Right forelimb (tissue), 1 donor: ENCODE data around the gene MTF1.

ENCODE experiments used
- DNase-seq: peaks from one replicate; pipeline ENCODE4 v3.0.0-alpha.2; 2018

The MTF1 gene

GRCh38 chr1:37866491-37866890 lies 7.1 kb upstream of the MTF1 start:
- no peak for DNase-seq

DNA sequence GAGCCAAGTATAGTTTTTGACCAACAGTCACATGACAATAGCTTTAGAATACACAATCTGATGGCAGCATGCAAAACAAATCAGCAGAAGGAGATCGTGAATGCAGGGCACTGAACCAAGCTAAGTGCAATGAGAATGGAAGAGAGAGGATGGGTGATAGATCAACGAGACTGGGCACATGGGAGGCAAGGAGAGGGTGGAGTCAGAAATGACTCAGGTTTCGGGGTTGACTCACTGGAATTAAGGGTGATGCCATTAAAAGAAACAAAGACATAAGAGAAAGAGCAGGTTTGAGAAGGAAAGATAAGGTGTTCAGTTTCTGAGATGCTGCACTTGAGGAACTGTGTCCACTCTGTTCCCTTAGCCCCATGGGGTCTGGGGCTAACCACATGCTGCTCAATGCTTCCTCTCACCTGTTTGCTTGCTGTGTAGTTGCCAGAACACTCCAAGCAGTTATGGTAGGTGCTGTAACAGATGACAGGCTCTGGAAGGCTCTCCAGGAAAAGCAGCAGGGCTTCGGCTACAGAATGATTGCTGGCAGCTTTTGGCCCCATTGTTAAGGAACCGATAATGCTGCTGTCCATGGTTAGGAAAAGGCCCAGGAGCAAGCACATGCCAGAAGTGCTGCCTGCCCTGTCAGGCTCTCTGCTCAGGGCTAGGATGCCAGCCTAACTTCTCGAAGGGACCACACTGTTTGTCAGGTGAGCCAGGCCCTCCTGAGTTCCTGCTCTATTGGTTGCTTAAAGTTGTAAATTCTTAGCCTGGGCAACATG lies 6.1 kb upstream of the MTF1 start:
- DNase-seq, result no peak

GRCh38 chr1:37862330-37862729 lies 2.9 kb upstream of the MTF1 start:
- no peak for DNase-seq

DNA sequence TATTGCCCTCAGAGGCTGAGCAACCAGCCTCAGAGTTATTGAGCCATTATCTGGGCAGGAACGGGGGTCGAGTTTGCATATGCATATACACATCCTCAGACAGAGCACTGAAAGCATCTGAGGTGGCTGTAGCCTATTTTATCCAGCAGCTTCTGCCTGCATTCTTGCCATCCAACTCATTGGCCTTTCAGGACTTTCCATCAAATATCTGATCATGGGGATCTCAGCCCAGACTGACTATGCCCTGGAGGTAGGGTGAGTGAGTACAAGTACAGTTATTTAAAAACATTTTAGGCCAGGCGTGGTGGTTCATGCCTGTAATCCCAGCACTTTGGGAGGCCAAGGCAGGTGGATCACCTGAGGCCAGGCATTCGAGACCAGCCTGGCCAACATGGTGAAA lies 1.8 kb upstream of the MTF1 start:
- DNase-seq, result no peak

GRCh38 chr1:37860346-37860666 lies 914 bp upstream of the MTF1 start:
- DNase-seq, result no peak

DNA sequence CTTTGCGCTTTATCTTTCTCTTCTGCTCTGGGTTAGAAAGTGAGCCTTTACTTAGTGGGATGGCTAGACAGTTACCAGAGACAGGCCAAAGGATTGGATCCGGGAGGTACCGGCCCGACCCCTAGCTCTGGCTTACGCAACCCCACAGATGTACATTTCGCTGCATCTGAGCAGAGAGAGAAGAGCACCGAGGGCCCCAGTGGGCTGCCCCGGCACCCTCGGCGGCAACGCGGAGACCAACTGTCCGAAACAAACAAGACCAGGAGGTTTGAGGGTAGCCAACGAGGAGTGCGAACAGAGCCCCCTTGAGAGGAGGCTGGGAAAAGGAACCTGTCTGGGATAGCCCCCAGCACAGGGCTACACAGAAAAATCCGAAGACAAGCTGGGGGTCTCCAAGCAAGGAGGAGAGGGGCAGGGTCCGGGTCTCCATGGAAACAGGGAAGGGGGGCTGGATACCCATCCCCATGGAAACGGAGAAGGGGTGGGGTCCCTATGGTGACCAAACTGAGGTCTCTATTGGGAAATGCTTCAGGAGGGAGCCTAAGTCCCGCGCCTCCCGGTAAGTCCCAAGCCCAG lies 373 bp downstream of the MTF1 start:
- DNase-seq, result no peak

DNA sequence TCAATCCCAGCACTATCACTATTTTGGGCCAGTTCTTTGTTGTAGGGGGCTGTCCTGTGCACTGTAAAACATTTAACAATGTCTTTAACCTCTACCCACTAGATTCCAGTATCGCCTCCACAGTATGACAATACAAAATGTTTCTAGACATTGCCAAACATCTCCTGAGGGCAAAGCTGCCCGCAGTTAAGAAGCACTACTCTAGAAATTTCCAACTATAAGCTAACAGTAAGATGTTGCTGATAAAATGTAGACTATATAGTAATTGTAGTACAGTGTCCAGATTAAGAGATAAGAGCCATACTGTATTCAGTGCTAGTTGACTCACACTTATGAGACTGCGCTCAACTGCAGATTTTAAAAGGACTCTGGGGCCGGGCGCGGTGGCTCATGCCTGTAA lies 5.0 kb downstream of the MTF1 start:
- no peak for DNase-seq

DNA sequence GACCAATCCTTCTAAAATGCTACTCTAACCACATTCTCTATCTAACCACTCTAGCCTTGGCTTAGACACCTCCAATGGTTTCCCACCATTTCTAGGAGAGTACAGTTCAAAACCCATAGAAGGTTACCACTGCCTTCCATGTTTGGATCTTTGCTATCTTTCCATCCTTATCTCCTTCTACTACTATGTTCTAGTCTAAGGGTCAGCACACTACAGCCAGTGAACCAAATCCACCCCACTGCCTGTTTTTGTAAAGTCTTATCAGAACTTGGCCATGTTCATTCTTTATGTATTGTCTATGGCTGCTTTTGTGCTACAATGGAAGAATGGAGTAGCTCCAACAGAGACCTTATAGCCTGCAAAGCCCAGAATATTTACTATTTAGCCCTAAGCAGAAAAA lies 6.2 kb downstream of the MTF1 start:
- no peak for DNase-seq

DNA sequence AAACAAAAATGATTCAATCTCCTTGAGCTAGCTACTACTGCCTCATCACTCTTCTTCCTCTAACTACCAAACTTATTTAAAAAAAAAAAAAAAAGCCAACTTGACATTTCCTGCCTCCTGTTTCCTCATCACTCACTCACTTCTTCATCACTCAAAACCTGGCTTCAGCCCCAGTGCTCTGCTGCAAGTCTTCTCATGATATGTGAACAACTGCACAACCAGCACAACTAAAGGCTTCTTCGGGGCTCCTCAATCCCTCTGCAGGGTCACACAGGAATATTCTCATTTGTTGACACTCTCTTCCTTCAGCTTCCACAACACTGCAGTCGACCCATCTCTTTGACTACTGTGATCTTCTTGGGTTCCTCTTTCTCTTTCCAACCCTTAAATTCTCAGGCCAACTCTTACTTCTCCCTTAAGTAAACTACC lies 7.6 kb downstream of the MTF1 start:
- DNase-seq, result no peak

DNA sequence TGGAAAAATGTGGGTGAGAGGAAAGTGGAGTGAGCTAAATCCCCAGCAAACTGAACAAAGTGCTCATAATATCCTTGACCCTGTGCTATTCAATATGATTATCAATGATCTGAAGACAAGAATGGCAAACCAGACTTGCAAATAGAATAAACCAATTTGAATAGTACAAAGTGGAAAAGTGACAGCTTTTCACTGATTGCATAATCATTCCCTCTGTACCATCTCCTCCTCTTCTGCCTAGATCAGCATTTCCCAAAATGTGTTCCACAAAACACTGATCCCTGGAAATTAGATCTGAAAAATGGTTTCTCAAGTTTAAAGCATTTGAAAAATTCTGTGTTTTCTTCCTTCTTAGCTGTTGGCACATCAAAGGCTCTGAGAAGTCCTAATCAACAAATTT lies 8.1 kb downstream of the MTF1 start:
- DNase-seq, result no peak

- no peak for DNase-seq
These were observed 8.9 kb downstream of the MTF1 start for GRCh38 chr1:37850352-37850955.

DNA sequence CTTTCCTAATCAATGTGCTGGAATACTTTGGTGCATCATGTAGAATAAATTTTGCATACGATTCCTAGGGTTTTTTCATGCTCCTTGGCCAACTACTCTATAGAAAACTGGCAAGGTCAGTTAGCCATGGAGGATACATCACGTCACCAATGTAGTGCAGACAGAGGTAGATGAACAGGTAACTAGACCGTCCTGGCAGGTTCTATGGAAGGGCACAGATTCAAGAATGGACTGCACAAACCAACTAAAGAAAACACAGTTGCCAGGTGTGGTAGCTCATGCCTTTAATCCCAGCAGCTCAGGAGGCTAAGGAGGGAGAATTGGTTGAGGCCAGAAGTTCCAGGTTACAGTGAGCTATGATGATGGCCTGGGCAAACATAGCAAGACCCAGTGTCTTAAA lies 9.9 kb downstream of the MTF1 start:
- no peak for DNase-seq

- no peak for DNase-seq
These were observed 12.6 kb downstream of the MTF1 start for GRCh38 chr1:37846647-37847339.

GRCh38 chr1:37845786-37846185 lies 13.6 kb downstream of the MTF1 start:
- no peak for DNase-seq

DNA sequence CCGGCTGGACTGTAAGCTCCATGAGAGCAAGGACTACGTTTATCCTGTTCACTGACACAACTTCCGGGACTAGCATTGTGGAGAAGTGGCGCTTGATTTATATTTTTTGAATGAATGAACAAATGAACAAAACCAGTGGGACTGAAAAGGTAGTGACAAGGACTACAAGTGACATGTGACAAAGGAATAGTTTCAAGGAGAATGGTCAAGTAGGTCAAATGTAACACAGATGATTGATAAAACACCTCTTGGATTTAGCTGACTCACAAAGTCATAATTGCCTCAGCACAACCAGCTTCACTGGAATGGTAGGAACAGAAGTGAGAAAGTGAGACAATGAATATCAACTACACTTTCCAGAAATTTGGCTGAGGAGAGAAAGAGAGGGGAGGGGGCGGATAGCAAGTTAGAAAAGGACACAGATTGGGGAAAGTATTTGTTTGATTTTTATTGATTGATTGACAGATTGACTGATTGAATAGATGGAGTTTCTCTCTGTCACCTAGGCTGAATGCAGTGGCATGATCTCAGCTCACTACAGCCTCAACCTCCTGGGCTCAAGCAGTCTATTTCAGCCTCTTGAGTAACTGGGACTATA lies 14.2 kb downstream of the MTF1 start:
- no peak for DNase-seq

- no peak for DNase-seq
These were observed 14.9 kb downstream of the MTF1 start for GRCh38 chr1:37844536-37844935.

DNA sequence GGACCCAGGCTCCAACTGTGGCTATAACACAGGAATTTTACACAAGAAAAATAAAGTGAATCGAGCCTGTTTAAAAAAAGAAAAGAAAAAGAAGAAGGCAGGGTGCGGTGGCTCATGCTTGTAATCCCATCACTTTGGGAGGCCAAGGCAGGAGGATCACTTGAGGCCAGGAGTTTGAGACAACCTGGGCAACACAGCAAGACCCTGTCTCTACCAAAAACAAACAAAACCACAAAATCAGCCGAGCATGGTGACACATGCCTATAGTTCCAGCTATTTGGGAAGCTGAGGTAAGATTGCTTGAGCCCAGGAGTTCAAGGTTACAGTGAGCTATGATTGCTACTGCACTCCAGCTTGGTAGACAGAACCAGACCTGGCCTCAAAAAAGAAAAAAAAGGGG lies 17.7 kb downstream of the MTF1 start:
- DNase-seq, result no peak

DNA sequence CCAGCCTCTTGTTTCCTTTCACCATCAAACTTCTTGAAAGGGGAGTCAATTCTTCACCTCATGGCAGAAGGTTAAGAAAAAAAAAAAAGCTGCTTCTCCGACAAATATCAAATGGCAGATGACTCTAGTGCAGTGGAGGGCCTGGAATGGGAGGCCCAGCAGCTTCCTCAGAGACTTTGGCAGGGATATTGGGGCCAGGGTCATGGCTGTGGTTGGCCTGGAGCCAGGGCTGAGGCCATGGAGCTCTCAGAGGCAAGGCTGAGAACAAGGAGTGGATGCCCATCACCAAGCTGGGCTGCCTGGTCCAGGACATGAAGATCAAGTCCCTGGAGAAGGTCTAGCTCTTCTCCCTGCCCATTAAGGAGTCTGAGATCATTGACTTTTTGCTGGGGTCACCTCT lies 18.7 kb downstream of the MTF1 start:
- no peak for DNase-seq

- no peak for DNase-seq
These were observed 19.7 kb downstream of the MTF1 start for GRCh38 chr1:37839676-37840075.

- DNase-seq, result no peak
These were observed 22.6 kb downstream of the MTF1 start for GRCh38 chr1:37836788-37837187.

DNA sequence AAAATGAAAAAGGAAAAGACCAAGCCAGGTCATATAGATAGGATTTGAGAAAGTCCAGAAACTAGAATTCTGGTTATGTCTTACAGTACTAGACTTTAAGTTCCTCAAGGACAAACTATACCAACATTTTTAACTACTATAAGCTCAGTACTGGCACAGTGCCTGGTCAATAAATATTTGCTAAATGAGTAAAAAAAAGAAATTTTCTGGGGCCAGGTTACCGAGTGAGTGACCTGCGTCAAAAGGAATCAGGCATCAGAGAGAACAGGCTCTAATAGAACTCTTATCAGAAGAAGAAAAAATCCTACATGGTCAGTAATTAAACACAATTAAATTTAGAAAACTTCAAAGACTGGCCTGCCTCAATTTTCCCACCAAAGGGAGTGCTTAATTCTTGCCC lies 27.6 kb downstream of the MTF1 start:
- no peak for DNase-seq

- no peak for DNase-seq
These were observed 28.3 kb downstream of the MTF1 start for GRCh38 chr1:37831109-37831508.

- no peak for DNase-seq
These were observed 30.9 kb downstream of the MTF1 start for GRCh38 chr1:37828410-37829074.
